ENCODE measurements around the gene MARCHF10.

Gene MARCHF10

DNA sequence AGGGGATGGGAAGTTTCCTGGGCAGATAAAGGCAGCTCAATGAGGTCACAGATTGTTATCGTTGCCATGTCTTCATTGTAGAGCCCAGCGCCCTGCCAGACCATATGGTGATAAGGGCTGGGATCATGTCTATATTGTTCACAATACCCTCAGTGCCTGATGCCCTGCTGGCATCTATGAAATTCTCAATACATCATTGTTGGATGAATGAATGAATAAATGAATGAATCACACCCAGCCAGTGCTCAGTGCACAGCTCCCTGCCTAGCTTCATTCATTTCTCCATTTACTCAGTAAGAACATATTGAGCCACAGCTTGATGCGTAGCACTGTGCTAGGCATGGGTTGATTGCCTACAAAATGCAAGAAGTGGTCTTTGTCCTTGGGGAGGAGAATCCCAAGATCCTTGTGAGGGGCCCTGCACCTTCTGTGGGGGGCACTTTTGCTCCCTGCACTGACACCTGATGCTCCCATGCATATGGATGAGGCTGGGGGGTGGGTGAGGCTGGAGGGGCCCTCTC lies 150.9 kb downstream of the MARCHF10 start:
- H3K4me1 ChIP-seq, result peaks cover 18 to 49% (median 25%) of the 10 kb centered on the region in 10 experiments
- no peak overlapping the region for H3K4me2 ChIP-seq
- H3K4me3 ChIP-seq, result no peak overlapping the region
- peaks cover 31 to 73% (median 45%) of the 10 kb centered on the region in 11 experiments for H3K36me3 ChIP-seq
- H3K27me3 ChIP-seq, result no peaks in the 10 kb centered on the region
- H3K9me3 ChIP-seq (replicated peaks in 1 of 11), result peaks cover 25 to 36% (median 31%) of the 10 kb centered on the region in 11 experiments
- no peak overlapping the region for H3K9ac ChIP-seq
- no peak for TF ChIP-seq Cebpa-rat (IDR thresholded peaks at IDR 0.05)
- no peak overlapping the region for H3K27ac ChIP-seq
- peaks cover 0 to 61% (median 0%) of the 10 kb centered on the region in 11 experiments; a peak in 10 of 22 replicates for H4K20me1 ChIP-seq

DNA sequence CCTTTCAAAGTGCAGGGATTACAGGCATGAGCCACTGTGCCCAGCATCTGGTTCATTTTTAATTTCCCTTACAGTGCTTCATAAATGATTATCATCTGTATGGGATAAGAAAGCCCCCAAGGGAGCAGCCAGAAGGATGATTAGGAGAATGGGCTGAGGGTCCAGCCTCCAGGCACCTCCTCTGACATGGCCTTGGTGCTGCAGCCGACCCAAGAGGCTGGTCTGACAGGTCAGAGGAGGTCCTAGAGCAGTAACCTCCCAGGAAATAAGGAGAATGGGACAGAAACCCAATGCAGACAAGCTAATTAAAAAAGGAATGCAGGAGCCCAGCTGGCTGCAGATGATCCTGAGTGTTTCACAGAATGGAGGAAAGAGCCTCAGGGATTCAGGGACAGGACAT lies 151.7 kb downstream of the MARCHF10 start:
- peak overlapping the region in 1 of 11 experiments; percentile 29; a peak in 1 of 22 replicates for H3K27ac ChIP-seq
- peaks cover 31 to 67% (median 45%) of the 10 kb centered on the region in 11 experiments for H3K36me3 ChIP-seq
- H3K9ac ChIP-seq, result no peak overlapping the region
- H3K27me3 ChIP-seq, result no peaks in the 10 kb centered on the region
- H3K4me1 ChIP-seq, result peaks cover 26 to 49% (median 31%) of the 10 kb centered on the region in 10 experiments
- TF ChIP-seq Cebpa-rat (IDR thresholded peaks at IDR 0.05), result no peak
- peaks cover 25 to 36% (median 31%) of the 10 kb centered on the region in 11 experiments for H3K9me3 ChIP-seq (replicated peaks in 1 of 11)
- peaks cover 0 to 61% (median 0%) of the 10 kb centered on the region in 11 experiments; a peak in 10 of 22 replicates for H4K20me1 ChIP-seq
- no peak overlapping the region for H3K4me2 ChIP-seq
- H3K4me3 ChIP-seq, result no peak overlapping the region

DNA sequence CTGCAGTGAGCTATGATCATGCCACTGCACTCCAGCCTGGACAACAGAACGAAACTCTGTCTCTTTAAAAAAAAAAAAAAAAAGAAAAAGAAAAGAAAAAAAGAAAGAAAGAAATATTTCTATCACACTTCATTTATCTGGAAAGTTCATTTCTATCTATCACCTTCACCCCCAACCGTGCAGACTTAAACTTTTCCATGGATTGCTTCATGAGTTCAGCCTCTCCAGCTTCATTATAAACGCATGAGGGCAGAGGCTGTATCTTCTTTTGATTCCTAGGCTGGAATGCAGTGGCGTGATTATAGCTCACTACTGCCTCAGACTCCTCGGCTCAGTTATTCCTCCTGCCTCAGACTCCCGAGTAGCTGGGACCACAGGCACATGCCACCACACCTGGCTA lies 152.5 kb downstream of the MARCHF10 start:
- Histone ChIP-seq H4K20me1 (peaks cover 0 to 69% (median 0%) of the 10 kb centered on the region in 11 experiments; a peak in 10 of 22 replicates), H3K4me2 (no peak overlapping the region), H3K36me3 (peaks cover 28 to 61% (median 39%) of the 10 kb centered on the region in 11 experiments), H3K27me3 (no peaks in the 10 kb centered on the region), H3K9ac (no peak overlapping the region), H3K4me3 (no peak overlapping the region), H3K9me3 (replicated peaks in 1 of 11) (peaks cover 19 to 30% (median 24%) of the 10 kb centered on the region in 11 experiments), H3K4me1 (peaks cover 34 to 55% (median 38%) of the 10 kb centered on the region in 10 experiments), H3K27ac (no peak overlapping the region)
- no peak for TF ChIP-seq Cebpa-rat (IDR thresholded peaks at IDR 0.05)

DNA sequence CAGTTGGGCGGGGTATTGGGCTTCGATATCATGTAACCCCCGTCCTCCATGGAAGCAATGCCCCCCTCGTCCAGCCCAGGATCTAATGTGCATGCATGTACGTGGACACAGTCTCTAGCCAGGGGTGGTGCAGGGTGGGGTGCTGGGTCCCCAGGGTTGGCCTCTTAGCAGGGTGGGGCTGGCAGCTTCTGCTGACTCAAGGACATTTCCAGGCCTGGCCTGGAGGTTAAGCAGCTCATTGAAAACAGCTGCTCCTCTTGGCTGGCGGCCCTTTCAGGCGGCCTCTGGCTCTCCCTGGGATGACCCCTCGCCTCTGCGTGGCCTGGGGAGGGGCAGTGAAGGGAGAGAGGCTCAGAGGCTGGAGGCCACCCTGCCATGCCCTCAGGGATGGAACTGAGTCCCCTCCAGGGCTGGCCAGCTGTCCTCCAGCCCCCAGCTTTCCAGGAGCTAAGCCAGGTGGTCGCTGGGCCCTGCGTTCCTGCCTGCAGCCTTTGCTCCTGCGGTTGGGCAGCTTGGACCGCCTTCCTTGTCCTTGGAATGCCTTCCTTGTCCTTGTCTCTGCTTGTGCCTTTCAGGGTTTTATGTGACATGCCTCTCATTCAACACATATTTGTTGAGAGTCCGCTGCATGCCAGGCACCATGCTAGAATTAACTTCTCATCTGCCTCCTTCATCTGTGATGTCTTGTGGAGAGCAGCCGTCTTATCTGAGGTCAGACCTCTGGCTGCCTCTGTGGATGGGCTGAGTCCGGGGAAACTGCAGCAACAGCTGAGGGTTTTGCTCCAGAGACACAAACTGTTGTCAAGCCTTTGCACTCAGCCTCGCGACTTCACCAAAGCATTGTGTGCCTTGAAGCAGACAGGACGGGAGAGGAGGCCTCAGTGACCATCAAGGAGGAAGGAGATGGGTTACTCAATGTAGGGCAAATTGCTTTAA lies 154.0 kb downstream of the MARCHF10 start:
- H3K27ac ChIP-seq, result peak overlapping the region in 9 of 11 experiments; percentile 93 to 99 (median 96); a peak in 17 of 22 replicates
- TF ChIP-seq Cebpa-rat (IDR thresholded peaks at IDR 0.05), result no peak
- peaks cover 3 to 14% (median 8%) of the 10 kb centered on the region in 11 experiments; a peak in 20 of 22 replicates for H3K9me3 ChIP-seq (replicated peaks in 1 of 11)
- peaks cover 0 to 76% (median 0%) of the 10 kb centered on the region in 11 experiments; a peak in 10 of 22 replicates for H4K20me1 ChIP-seq
- peak overlapping the region; percentile 87 to 100 (median 99) for H3K4me2 ChIP-seq
- peak overlapping the region in 5 of 10 experiments; percentile 3 to 73 (median 60); a peak in 7 of 20 replicates for H3K4me3 ChIP-seq
- peaks cover 37 to 69% (median 47%) of the 10 kb centered on the region in 10 experiments for H3K4me1 ChIP-seq
- no peaks in the 10 kb centered on the region for H3K27me3 ChIP-seq
- H3K36me3 ChIP-seq, result peaks cover 13 to 59% (median 30%) of the 10 kb centered on the region in 11 experiments; a peak in 20 of 22 replicates
- peak overlapping the region in 8 of 11 experiments; percentile 87 to 96 (median 91); a peak in 17 of 22 replicates for H3K9ac ChIP-seq

DNA sequence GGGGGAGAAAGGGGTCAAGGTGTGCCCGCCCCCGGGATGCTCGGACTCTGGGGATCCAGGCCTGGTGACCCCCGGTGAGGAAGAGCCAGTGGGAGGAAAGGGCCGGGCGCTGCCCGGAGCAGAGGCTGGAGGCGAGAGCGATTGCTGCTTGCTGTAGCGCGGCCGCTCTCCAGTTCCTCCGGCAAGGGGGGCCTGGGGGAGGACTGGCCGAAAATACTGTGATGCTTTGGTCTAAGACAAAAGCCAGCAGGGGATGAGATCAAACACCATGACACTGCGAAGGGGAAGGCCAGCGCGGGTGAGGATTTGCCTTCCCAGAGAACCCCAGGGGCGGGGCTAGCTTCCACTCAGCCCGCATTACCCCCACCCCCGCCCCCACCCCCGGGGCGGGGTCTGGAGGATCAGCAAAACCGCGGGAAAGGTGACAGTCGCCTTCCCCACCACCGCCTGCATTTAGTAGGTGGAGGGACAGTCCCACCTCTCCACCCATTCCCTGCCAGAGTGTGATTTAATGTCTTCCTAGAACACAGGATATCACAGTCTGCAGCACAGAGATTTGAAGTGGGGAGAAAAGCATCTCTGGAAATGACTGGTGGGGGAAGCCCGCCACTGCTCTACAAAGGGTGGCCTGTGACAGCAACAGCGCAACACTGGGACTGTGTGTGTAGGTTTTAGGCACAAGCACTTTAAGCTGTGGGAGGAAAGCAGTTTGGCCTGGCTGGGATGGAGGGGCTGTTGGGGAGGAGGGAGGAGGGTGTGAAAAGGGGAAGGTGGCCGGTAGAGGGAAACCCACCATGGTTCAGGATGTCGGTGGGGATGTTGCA lies 154.9 kb downstream of the MARCHF10 start:
- Histone ChIP-seq H3K27ac (peak overlapping the region; percentile 33 to 99 (median 95); a peak in 21 of 22 replicates), H3K9ac (peak overlapping the region; percentile 64 to 96 (median 90)), H3K9me3 (replicated peaks in 1 of 11) (peaks cover 0 to 5% (median 0%) of the 10 kb centered on the region in 11 experiments; a peak in 6 of 22 replicates), H3K36me3 (peaks cover 4 to 58% (median 21%) of the 10 kb centered on the region in 11 experiments; a peak in 19 of 22 replicates), H3K4me2 (peak overlapping the region; percentile 87 to 100 (median 99)), H3K4me1 (peaks cover 45 to 78% (median 55%) of the 10 kb centered on the region in 10 experiments), H3K4me3 (peak overlapping the region; percentile 53 to 73 (median 62)), H3K27me3 (no peaks in the 10 kb centered on the region), H4K20me1 (peaks cover 0 to 83% (median 0%) of the 10 kb centered on the region in 11 experiments; a peak in 10 of 22 replicates)
- TF ChIP-seq Cebpa-rat (IDR thresholded peaks at IDR 0.05), result no peak

DNA sequence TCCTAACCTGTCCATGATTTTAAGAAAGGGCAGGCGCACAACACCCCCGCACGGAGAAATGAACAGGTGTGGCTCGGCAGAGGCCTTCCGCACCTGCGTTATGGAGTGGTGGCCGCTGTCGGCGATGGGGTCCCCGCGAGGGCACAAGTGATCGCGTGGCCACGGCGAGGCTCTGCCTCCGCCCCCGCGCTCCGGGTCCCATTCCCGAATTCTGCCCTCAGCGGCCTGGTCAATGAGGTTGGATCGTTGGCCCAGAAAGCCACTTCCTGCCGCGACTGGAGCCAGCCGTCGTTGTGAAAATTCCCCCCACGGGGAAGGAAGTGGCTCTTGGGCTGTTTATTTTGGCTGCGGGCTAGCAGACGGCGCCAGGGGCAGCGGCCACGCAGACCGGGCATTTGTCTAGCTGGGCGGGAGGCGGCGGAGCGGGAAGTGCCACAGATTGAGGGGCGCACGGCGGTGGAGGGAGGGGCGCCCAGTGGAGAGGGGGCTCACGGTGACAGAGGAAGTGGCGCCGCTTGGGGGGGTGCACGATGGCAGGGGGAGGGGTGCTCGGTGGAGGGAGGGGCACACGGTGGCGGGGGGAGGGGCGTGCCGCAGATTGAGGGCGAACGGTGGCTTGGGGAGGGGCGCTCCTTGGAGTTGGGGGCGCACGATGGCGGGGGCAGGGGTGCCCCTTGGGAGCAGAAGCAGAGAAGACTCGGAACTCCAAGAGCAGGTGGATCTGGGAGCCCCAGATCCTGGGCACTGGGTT lies 155.7 kb downstream of the MARCHF10 start:
- H3K4me1 ChIP-seq, result peaks cover 46 to 86% (median 61%) of the 10 kb centered on the region in 10 experiments
- no peak for TF ChIP-seq Cebpa-rat (IDR thresholded peaks at IDR 0.05)

More for the DNA sequence above, 155.7 kb downstream of the MARCHF10 start:
- Histone ChIP-seq H3K36me3 (peaks cover 0 to 58% (median 15%) of the 10 kb centered on the region in 11 experiments; a peak in 13 of 22 replicates), H3K9me3 (replicated peaks in 1 of 11) (no peaks in the 10 kb centered on the region), H3K4me3 (peak overlapping the region; percentile 53 to 73 (median 62)), H3K4me2 (peak overlapping the region; percentile 87 to 100 (median 99)), H3K27ac (peak overlapping the region; percentile 33 to 99 (median 95)), H3K9ac (peak overlapping the region; percentile 64 to 96 (median 90)), H4K20me1 (peaks cover 0 to 83% (median 0%) of the 10 kb centered on the region in 11 experiments; a peak in 10 of 22 replicates), H3K27me3 (no peaks in the 10 kb centered on the region)
